HL-60 (cell line): ENCODE data around the gene TNRC18.

Experiments
- DNase-seq, 2 experiments: peaks; one replicate each; pipeline ENCODE4 v3.0.0-alpha.2; 2010 to 2020; ENCODE audit warnings: low read depth in 1 of 2, low spot score in 1 of 2
- H3K27ac ChIP-seq: fragments of 250-450 bp; sonication (Bioruptor Pico); replicated peaks from 2 replicates; pipeline ENCODE4 v1.5.1; 2020; ENCODE audit warnings: mild to moderate bottlenecking, moderate library complexity
- H3K27me3 ChIP-seq: fragments of 250-450 bp; sonication (Bioruptor Pico); 2 replicates; pipeline ENCODE4 v1.5.1; 2021; ENCODE audit warnings: mild to moderate bottlenecking, moderate library complexity; ENCODE audit not compliant: insufficient read depth, poor library complexity, severe bottlenecking
- H3K4me3 ChIP-seq: replicated peaks from 2 replicates; pipeline ENCODE4 v1.5.1; 2011; ENCODE audit warnings: mild to moderate bottlenecking, control low read depth, low read length; ENCODE audit not compliant: insufficient read depth
- GABPA ChIP-seq: IDR thresholded peaks from 2 replicates; pipeline ENCODE4 v1.6.1; 2012; ENCODE audit warnings: low read depth
- POLR2AphosphoS5 ChIP-seq: IDR thresholded peaks from 2 replicates; pipeline ENCODE4 v1.6.1; 2012; ENCODE audit warnings: low read depth
- REST ChIP-seq: IDR thresholded peaks from 2 replicates; pipeline ENCODE4 v1.6.1; 2012; ENCODE audit warnings: low read depth; ENCODE audit not compliant: insufficient replicate concordance
- SPI1 ChIP-seq: IDR thresholded peaks from 2 replicates; pipeline ENCODE4 v1.6.1; 2012; ENCODE audit warnings: low read depth, mild to moderate bottlenecking, borderline replicate concordance
- TF ChIP-seq, protein P1 (sequence below): IDR thresholded peaks from one replicate; pipeline ENCODE4 v1.5.1; 2011; ENCODE audit warnings: low read length, control low read depth, inconsistent platforms; ENCODE audit not compliant: insufficient read depth

TNRC18 gene

DNA sequence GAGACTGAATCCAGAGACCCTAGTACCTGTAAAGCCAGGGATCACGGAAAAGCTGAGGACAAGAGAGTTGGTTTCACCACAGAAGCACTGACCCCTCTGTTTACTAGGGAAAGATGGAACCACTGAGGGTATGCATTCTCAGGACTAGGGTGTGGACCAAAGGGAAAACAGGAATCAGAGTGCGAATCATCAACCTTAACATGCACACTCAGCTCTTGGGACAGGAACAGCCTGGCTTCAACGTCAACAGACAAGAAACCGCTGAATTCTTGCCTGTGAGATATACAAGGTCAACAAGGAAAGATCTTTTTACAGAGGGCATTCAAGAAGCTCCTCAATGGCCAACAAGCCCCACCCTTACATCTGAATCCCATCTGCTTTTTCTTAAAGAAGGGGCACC is 14.9 kb downstream of the TNRC18 start:
- Histone ChIP-seq H3K27ac (no peak overlapping the region), H3K4me3 (no peak overlapping the region), H3K27me3 (no peaks in the 10 kb centered on the region)
- TF ChIP-seq REST (no peak), POLR2AphosphoS5 (no peak), SPI1 (no peak), GABPA (no peak)
- TF ChIP-seq, protein P1, sequence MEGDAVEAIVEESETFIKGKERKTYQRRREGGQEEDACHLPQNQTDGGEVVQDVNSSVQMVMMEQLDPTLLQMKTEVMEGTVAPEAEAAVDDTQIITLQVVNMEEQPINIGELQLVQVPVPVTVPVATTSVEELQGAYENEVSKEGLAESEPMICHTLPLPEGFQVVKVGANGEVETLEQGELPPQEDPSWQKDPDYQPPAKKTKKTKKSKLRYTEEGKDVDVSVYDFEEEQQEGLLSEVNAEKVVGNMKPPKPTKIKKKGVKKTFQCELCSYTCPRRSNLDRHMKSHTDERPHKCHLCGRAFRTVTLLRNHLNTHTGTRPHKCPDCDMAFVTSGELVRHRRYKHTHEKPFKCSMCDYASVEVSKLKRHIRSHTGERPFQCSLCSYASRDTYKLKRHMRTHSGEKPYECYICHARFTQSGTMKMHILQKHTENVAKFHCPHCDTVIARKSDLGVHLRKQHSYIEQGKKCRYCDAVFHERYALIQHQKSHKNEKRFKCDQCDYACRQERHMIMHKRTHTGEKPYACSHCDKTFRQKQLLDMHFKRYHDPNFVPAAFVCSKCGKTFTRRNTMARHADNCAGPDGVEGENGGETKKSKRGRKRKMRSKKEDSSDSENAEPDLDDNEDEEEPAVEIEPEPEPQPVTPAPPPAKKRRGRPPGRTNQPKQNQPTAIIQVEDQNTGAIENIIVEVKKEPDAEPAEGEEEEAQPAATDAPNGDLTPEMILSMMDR = no peak
- no peak for DNase-seq

- no peak for DNase-seq
- Histone ChIP-seq H3K27me3 (no peaks in the 10 kb centered on the region), H3K4me3 (no peak overlapping the region), H3K27ac (no peak overlapping the region)
- TF ChIP-seq GABPA (no peak), SPI1 (no peak), REST (no peak)
These were observed 16.4 kb downstream of the TNRC18 start for GRCh38 chr7:5406957-5407945.

DNA sequence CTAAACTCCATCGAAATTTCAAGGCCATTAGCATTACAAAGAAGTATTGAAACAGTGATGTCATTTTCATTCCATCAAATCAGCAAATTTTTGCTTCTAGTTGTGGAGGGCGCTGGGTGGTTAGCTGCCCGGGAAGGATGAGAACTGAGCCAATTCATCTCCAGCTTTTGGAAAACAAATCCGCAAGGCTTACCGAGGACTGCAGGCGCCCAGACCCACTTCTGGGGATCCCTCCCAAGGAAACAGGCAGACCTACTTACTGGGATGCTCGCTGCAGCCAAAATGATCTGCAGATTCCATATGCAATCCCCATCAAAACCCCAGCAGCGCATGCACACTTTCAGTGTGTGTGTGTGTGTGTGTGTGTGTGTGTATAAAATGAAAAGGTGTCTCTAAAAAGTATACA is 19.2 kb downstream of the TNRC18 start:
- H3K27me3 ChIP-seq = no peaks in the 10 kb centered on the region
- no peak overlapping the region for H3K4me3 ChIP-seq
- DNase-seq = no peak
- H3K27ac ChIP-seq = no peak overlapping the region
- TF ChIP-seq, protein P1 = no peak
- no peak for TF ChIP-seq REST
- no peak for TF ChIP-seq GABPA
- no peak for TF ChIP-seq SPI1
- no peak for TF ChIP-seq POLR2AphosphoS5
